H4 (cell line): ENCODE data around the gene MOK. TPM values are rescaled to one million over a fixed set of nuclear protein-coding genes. Genes with fewer than 3 reads are reported as not detected.

Source experiments
- DNase-seq: peaks from one replicate; pipeline ENCODE4 v3.0.0-alpha.2; 2015; ENCODE audit warnings: low spot score
- total RNA-seq: library from RNA; depleted of rRNA; stranded (reverse); fragments of >200 nt; shearing (Covaris generic); gene quantifications from 2 replicates; pipeline ENCODE4 v1.2.3, GENCODE V29; 2014

Gene MOK
- total RNA-seq, 1 experiment from 2014 or later = 2.0 TPM

DNA sequence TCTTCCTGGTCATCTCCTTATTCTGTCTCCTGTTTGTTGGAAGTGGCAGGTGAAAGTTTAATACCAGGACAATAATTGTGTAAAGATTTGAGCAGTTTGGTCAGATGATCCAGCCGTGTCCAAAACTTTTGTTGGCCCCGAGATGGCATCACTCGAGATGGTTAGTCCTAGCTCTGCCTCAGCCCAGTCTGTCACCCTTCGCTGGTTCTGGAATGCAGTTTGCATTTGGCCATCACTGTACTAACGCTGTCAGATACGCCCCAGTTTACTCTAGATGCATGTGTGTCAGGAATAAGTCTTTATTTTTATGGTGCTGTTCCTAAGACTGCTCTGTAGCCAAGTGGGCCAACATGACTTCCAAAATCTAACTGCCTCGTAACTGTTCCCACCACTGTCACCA, 79.6 kb downstream of the MOK start:
- DNase-seq = no peak

GRCh38 chr14:102223682-102224081, 81.3 kb downstream of the MOK start:
- DNase-seq = no peak

GRCh38 chr14:102222751-102223150, 82.2 kb downstream of the MOK start:
- no peak for DNase-seq

- DNase-seq = no peak
These were observed 82.9 kb downstream of the MOK start for GRCh38 chr14:102222009-102222575.

GRCh38 chr14:102221026-102221425, 83.9 kb downstream of the MOK start:
- no peak for DNase-seq

DNA sequence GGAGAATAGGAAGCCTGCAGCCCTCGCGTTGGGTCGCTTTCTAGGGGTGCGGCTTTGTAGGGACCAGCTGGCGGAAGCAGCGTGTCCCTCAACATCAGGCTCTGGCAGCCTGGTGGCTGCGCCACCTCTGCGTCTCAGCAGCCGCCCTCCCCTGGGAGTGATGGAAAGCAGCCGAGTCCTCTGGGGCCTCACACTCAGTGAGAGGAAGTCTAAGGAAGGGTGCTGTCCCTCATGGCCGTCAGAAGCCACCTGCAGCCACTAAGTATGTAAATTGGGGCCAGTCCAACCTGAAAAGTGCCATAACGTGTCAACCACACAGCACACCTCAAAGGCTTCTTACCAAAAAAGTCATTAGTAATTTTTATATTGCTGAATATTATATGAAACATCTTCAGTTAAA, 84.9 kb downstream of the MOK start:
- DNase-seq = no peak

- DNase-seq = no peak
These were observed 85.6 kb downstream of the MOK start for GRCh38 chr14:102219316-102219715.

- DNase-seq = no peak
These were observed 86.3 kb downstream of the MOK start for GRCh38 chr14:102218688-102219087.

- DNase-seq = no peak
These were observed 87.0 kb downstream of the MOK start for GRCh38 chr14:102217987-102218421.

DNA sequence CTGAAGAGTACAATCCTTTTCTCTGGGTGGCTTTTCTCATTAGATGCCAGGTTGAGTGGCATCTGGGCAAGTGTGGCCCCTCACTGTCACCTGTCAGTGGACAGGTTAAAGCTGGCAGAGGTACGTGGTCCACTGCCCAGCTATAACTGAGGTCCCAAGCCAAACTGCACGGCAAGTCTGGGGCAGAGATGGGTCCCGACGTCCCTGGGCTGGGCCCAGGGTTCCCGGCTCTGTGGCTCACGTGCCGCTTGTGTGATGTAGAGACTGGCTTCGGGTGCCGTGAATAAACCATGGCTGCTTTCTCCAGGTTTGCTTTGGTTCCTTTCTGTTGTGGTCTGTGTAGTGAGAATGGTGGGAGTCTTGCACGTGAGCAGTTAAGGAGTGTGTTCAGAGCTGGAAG, 87.6 kb downstream of the MOK start:
- DNase-seq = no peak

DNA sequence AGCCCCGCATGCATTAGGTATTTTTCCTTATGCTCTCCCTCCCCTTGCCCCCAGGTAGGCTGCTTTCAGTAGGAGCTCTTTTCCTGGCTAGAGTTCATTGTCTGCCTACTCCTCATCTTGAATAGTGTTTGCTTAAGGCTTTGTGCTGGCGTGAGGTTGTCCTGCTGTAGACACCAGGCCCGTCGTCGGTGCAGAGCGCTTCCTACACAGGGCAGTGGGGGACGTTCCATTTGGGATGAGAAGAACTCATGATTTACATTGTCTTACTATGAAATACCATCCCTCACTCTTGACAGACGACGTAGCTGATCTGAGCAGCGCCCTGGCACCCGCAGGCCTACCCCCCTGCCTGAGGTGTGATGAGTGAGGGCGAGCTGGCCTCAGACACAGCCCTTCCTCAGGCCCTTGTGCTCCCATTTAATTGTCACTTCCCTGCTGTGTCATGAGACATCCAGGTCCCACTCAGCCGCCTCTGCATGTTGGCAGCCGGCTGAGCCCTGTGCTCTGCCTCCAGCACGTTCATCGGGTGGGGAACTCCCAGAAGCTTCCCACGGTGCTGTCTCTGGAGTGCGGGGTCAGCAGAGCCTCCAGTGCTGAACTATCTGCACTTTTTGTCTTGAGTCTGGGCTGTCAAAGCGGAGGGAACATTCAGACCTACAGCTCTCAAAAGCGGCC, 89.3 kb downstream of the MOK start:
- DNase-seq = no peak

- DNase-seq = no peak
These were observed 89.9 kb downstream of the MOK start for GRCh38 chr14:102215071-102215470.

DNA sequence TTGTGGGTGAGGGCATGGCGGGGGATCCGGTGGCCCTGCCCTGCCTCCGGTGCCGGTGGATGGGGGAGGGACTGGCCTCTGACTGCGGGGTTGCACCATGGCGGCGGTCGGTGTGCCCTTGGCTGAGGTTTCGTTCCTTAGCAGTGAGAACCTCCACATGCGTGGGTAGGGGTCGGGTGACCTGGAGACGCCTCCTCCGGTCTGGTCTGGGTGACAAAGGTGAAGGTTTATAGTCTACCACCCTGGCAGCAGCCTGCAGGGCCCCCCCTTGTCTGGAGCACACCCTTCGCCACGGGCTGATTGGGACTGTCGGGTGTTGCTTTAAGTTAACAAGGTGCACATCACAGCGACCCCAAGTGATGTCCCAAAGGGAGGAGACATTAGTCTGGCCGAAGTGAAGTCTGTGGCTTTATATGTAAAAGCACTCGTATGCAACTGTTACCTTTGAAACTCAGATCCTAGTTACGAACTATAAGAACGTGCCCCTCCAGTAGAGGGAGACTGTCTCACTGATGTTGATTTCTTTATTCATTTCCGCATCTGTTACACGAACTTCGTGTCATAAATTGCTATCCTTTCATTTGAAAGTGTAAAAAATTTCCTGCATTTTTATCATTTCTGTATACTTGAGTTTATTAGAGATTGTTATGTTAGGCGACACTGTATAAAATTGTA, 90.8 kb downstream of the MOK start:
- no peak for DNase-seq

GRCh38 chr14:102213470-102213869, 91.5 kb downstream of the MOK start:
- no peak for DNase-seq

- DNase-seq = no peak
These were observed 92.1 kb downstream of the MOK start for GRCh38 chr14:102212845-102213244.

DNA sequence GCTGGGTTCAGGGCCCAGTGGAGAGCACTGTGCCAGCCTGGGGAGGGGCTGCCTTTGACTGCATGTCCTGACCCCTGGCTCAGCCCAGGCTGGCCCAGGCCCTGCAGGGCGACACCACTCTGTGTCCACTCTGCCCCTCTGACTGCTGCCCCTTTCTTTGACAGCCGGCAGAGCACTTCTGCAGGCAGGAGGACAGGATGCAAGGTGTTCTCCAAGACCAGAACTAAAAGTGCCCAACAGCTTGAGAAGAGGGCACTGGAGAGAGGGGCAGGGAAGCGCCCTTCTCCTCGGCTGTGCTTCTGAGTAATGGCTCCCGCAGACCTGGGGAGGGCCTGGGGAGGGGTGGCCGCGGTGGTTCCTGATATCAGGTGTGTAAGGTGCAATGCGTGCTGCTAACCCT, 92.6 kb downstream of the MOK start:
- DNase-seq = no peak

GRCh38 chr14:102211240-102211639, 93.7 kb downstream of the MOK start:
- DNase-seq = no peak

DNA sequence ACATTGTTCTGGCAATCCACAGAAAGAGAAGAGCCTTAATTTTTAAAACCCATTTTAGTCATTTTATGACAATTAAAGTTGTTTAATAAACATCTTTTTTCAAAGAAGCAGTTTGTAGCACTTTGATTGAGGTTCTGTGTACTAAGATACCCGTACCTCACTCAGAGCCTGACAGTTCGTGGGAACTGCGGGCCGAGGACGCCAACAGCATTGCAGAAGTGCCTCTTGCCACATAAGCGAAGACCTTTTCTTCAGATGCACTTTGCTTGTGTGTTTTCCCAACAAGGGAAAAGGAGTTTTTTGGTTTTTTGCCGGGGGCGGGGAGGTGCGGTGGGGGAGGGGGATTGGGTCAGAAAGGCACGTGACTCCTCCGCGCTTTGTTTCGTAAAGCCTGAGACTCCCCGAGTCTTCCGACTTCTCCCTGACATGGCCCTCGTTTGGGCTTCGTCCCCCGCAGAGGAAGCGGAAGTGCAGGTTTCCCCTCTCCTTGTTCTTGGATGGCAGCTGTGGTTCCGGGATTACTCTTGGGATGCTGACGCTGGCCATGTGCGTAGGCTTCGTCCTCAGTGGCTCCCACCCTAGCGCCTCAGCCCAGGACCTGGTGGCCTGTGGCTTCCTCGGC, 94.4 kb downstream of the MOK start:
- DNase-seq = no peak

DNA sequence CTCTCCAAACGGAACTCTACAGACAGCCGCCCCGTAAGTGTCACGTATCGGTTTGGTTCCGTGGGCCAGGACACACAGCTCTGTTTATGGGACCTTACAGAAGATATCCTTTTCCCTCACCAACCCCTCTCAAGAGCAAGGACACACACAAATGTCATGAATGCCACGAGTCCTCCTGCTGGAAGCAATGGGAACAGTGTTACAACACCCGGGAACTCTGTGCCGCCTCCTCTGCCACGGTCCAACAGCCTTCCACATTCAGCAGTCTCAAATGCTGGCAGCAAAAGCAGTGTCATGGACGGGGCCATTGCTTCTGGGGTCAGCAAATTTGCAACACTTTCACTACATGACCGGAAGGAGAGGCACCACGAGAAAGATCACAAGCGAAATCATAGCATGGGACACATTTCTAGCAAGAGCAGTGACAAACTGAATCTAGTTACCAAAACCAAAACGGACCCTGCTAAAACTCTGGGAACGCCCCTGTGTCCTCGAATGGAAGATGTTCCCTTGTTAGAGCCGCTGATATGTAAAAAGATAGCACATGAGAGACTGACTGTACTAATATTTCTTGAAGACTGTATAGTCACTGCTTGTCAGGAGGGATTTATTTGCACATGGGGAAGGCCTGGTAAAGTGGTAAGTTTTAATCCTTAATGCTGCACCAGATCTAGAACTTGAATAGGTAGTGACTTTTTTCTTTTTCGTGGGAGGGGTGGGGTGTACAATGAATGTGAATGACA, 95.6 kb downstream of the MOK start:
- DNase-seq = no peak

GRCh38 chr14:102208741-102209140, 96.2 kb downstream of the MOK start:
- DNase-seq = no peak

- no peak for DNase-seq
These were observed 97.1 kb downstream of the MOK start for GRCh38 chr14:102207831-102208365.

DNA sequence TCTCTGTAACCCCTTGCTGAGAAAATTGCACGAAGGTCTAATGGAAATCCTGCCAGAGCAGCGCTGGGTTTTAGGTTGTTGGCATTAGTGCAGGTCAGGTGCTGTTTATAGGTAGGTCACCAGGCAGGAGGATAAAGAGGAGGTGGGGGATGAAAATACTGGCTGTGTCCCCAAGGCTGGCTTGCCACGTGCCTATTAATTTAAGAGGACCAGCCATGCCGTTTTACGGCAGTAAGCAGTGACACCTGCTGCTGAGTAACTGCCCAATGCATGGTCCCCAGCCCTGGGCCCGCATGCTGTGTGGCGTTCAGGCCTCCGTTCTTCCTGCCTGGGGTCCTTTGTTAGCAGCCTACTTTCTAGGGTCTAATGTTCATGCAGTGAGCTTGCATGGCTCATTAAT, 98.0 kb downstream of the MOK start:
- no peak for DNase-seq
